SK-N-SH (cell line): ENCODE data around the gene GATB.

Experiments
- CTCF ChIP-seq: fragments of 200-600 bp; sonication (generic); IDR thresholded peaks from 2 replicates; pipeline ENCODE4 v1.6.1; 2017; ENCODE audit warnings: antibody characterized with exemption, mild to moderate bottlenecking, moderate library complexity
- EZH2phosphoT487 ChIP-seq: fragments of 200-600 bp; sonication (generic); IDR thresholded peaks from 2 replicates; pipeline ENCODE4 v1.6.1; 2017; ENCODE audit warnings: low read depth, mixed run types, mild to moderate bottlenecking, antibody characterized with exemption, moderate library complexity, borderline replicate concordance
- JUND ChIP-seq: IDR thresholded peaks from 2 replicates; pipeline ENCODE4 v1.4.0; 2012
- MEF2A ChIP-seq: IDR thresholded peaks from 2 replicates; pipeline ENCODE4 v1.4.0; 2012; ENCODE audit warnings: low read depth, borderline replicate concordance
- RFX5 ChIP-seq: IDR thresholded peaks from 2 replicates; pipeline ENCODE4 v1.6.1; 2012; ENCODE audit warnings: mild to moderate bottlenecking, improper control_type of control experiment, low read length
- RXRA ChIP-seq: IDR thresholded peaks from 2 replicates; pipeline ENCODE4 v1.4.0; 2012; ENCODE audit warnings: low read depth, mild to moderate bottlenecking, borderline replicate concordance
- SIN3A ChIP-seq: IDR thresholded peaks from 2 replicates; pipeline ENCODE4 v1.6.1; 2012; ENCODE audit warnings: low read depth, mild to moderate bottlenecking, low read length, moderate library complexity, borderline replicate concordance

- no peak for TF ChIP-seq RFX5
- no peak for TF ChIP-seq EZH2phosphoT487
- no peak for TF ChIP-seq JUND
- no peak for TF ChIP-seq SIN3A
- TF ChIP-seq CTCF: no peak
- TF ChIP-seq RXRA: no peak
- no peak for TF ChIP-seq MEF2A
Measured at GRCh38 chr4:151738720-151739517, 21.9 kb downstream of the GATB start.
